Measurements from ENCODE around the gene CLEC9A. TPM values are rescaled to one million over a fixed set of nuclear protein-coding genes. Genes with fewer than 3 reads are reported as not detected.

The CLEC9A gene
- total and polyA plus RNA-seq, 9 of the 15 experiments (the other 6 are each of a cell fraction or from before 2014, with no cell fraction given): not detected

DNA sequence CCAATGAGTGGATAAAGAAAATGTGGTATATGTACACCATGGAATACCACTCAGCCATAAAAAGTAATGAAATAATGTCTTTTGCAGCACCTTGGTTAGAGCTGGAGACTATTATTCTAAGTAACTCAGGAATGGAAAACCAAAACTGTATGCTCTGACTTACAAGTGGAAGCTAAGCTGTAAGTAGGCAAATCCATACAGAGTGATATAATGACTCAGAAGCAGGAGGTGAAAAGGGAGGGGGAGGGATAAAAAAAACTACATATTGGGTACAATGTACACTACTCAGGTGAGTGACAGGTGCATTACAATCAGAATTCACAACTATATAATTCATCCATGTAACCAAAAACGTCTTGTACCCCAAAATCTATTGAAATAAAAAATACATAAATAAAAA, 83.4 kb downstream of the CLEC9A start (continued):
- TF ChIP-seq, protein P1, sequence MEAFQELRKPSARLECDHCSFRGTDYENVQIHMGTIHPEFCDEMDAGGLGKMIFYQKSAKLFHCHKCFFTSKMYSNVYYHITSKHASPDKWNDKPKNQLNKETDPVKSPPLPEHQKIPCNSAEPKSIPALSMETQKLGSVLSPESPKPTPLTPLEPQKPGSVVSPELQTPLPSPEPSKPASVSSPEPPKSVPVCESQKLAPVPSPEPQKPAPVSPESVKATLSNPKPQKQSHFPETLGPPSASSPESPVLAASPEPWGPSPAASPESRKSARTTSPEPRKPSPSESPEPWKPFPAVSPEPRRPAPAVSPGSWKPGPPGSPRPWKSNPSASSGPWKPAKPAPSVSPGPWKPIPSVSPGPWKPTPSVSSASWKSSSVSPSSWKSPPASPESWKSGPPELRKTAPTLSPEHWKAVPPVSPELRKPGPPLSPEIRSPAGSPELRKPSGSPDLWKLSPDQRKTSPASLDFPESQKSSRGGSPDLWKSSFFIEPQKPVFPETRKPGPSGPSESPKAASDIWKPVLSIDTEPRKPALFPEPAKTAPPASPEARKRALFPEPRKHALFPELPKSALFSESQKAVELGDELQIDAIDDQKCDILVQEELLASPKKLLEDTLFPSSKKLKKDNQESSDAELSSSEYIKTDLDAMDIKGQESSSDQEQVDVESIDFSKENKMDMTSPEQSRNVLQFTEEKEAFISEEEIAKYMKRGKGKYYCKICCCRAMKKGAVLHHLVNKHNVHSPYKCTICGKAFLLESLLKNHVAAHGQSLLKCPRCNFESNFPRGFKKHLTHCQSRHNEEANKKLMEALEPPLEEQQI (IDR thresholded peaks at IDR 0.05): no peak
- TF ChIP-seq BACH1 (tag; IDR thresholded peaks at IDR 0.05) (no peak), HDGF (IDR thresholded peaks at IDR 0.05) (no peak), DNMT1 (IDR thresholded peaks at IDR 0.05) (no peak), NCOA1 (IDR thresholded peaks at IDR 0.05; ENCODE audit: low read depth) (no peak)

DNA sequence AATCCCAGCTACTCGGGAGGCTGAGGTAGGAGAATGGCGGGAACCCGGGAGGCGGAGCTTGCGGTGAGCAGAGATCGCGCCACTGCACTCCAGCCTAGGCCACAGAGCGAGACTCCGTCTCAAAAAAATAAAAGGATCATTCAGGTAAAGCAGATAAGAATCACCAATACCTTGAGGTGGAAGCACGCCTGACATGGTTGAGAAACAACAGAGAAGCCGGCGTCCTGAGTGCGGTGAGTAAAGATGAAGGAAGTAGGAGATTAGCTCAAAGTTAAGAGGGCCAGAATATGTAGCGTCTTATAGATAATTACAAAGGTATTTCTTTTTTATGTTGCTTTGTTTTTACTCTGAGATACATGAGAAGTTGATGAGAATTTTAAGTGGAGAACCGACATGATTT, 84.8 kb downstream of the CLEC9A start:
- no TSS peak for BruUV-seq (replicated peaks)
- CTCF ChIA-PET (ENCODE audit: low intra/inter-chr PET ratio): interaction anchor here (0.5 kb wide), 1 partner anchor 1020 kb away, joined by 4 read pairs; no protein-coding TSS in a partner anchor
- TF ChIP-seq SMC3 (conservative IDR thresholded peaks at IDR 0.05; ENCODE audit: insufficient read depth, low read depth, low read length): no peak
- TF ChIP-seq, protein P2, sequence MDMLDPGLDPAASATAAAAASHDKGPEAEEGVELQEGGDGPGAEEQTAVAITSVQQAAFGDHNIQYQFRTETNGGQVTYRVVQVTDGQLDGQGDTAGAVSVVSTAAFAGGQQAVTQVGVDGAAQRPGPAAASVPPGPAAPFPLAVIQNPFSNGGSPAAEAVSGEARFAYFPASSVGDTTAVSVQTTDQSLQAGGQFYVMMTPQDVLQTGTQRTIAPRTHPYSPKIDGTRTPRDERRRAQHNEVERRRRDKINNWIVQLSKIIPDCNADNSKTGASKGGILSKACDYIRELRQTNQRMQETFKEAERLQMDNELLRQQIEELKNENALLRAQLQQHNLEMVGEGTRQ (CRISPR knock-in tag; IDR thresholded peaks at IDR 0.05): no peak

More for the DNA sequence above, 84.8 kb downstream of the CLEC9A start:
- H3K79me2 ChIP-seq (ENCODE audit: control insufficient read depth, insufficient read depth, low read length): no peaks in the 10 kb centered on the region
- H3K4me2 ChIP-seq (ENCODE audit: insufficient read depth, low read length): no peak overlapping the region; the same call in 1 of the 2 replicates
- H3K36me3 ChIP-seq (ENCODE audit: control insufficient read depth, insufficient read depth, low read length): no peaks in the 10 kb centered on the region
- in situ Hi-C loops (cut with MboI) (no loop called here), intact Hi-C loops (cut with micrococcal nuclease) (no loop called here)
- POLR2A ChIA-PET: interaction anchor here (0.7 kb wide), 1 partner anchor 10 kb away, joined by 3 read pairs; no protein-coding TSS in a partner anchor
- no peaks in the 10 kb centered on the region for H4K20me1 ChIP-seq (replicated peaks; ENCODE audit: control insufficient read depth, insufficient read depth, low read length)
- 15% methylated on average over 13 of the region's 15 CpGs for WGBS (ENCODE audit: insufficient coverage, low coverage, missing lambda C conversion rate)
- H3K4me1 ChIP-seq (replicated peaks in 1 of 2; ENCODE audit: control insufficient read depth in 2 of 2, insufficient read depth in 2 of 2, low read length in 2 of 2): peaks cover 0 to 5% of the 10 kb centered on the region in 2 experiments; a peak in 2 of 5 replicates
- ATAC-seq: no peak
- DNase-seq (ENCODE audit: extremely low read depth in 1 of 4, low spot score in 3 of 4): no peak
- H3K9ac ChIP-seq (ENCODE audit: insufficient read depth in 1 of 2, low read depth in 2 of 2, low read length in 2 of 2): no peak overlapping the region
- no peak for FAIRE-seq
- H3K9me1 ChIP-seq (ENCODE audit: control insufficient read depth, insufficient read depth, low read length): no peaks in the 10 kb centered on the region
- peak overlapping the region; percentile 44 for H2AFZ ChIP-seq (ENCODE audit: low read depth, low read length)
- no peak overlapping the region for H3K27ac ChIP-seq (ENCODE audit: extremely low read depth, low read depth, low read length)
- H3K4me3 ChIP-seq: no peak overlapping the region
- no peaks in the 10 kb centered on the region; a peak in 2 of 5 replicates for H3K27me3 ChIP-seq (ENCODE audit: control insufficient read depth in 2 of 2, insufficient read depth in 2 of 2, low read length in 2 of 2)
- H3K9me3 ChIP-seq (replicated peaks; ENCODE audit: control insufficient read depth, insufficient read depth, low read depth, low read length): no peaks in the 10 kb centered on the region
